Mucosa of descending colon (tissue), 3 donors: Measurements from ENCODE around the gene TMEM108. TPM values are rescaled to one million over a fixed set of nuclear protein-coding genes. Genes with fewer than 3 reads are reported as not detected.

Source experiments
- ATAC-seq: fragments of 200-7000 bp; cut with Tn5 transposase; one replicate; pipeline ENCODE4 v1.9.1; 2020; ENCODE audit warnings: mild to moderate bottlenecking, moderate library complexity
- DNase-seq, 3 donors: peaks; one replicate each; pipeline ENCODE4 v3.0.0-alpha.2; 2020
- H3K36me3 ChIP-seq: fragments of 200-600 bp; one replicate; pipeline ENCODE4 v1.8.0; 2021; ENCODE audit warnings: low read depth, mild to moderate bottlenecking
- H3K4me1 ChIP-seq: fragments of 200-600 bp; one replicate; pipeline ENCODE4 v1.8.0; 2021; ENCODE audit warnings: low read depth, mild to moderate bottlenecking
- H3K4me3 ChIP-seq: fragments of 200-600 bp; one replicate; pipeline ENCODE4 v1.8.0; 2021; ENCODE audit warnings: mild to moderate bottlenecking
- H3K9me3 ChIP-seq: fragments of 200-600 bp; one replicate; pipeline ENCODE4 v1.8.0; 2021; ENCODE audit warnings: mild to moderate bottlenecking
- intact Hi-C, 2 donors: fragments of 100-400 bp; cut with DNase I in 1 of 2; cut with micrococcal nuclease in 1 of 2; formaldehyde crosslinking; loops; one replicate each; pipeline versions ENCODE4 v1.11.0 to v1.11.1; 2022; cut with DNase I, micrococcal nuclease
- total RNA-seq, 3 donors: library from RNA; stranded (reverse); fragmentation: NEBNext Ultra II Directional in 2 of 3; extraction: Animal tissue kit (Norgen Biotek cat#: 25700) in 2 of 3; gene quantifications; one replicate each; pipeline versions ENCODE4 v1.2.1 to v1.2.4, GENCODE V29; 2021 to 2023
- TF ChIP-seq, protein P1 (sequence below): fragments of 200-600 bp; IDR thresholded peaks from one replicate; pipeline ENCODE4 v1.8.0; 2022; ENCODE audit warnings: antibody characterized with exemption, mild to moderate bottlenecking
- donor health status: DM: no; HTN: no; CAD: no; lungs with moderate emphysema.
- donor health status: DM: no; HTN: no; CAD: no.
- donor health status: DM: no; HTN: yes; CAD: no.

TMEM108 gene
- total RNA-seq, 3 donors from 2014 or later: 0.72 to 3.4 (median 1.1) TPM

DNA sequence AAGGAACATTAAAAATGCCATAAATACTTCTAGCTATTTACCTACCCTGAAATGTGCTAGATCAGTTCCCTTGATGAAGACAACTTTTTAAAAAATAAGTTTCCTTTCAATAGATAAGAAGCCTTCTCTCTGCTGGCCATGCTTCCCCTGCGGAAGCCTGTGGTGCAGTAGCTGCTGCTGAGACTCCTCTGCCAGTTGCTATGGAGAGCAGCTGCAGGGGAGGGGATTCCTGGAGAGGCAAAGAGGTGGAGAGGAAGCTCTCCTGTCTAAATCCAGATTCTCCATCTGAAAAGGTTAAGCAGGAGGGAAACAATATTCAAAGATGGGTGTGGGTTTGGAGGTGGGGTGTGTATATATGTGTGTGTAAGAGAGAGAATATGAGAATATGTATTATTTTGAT, 291.9 kb downstream of the TMEM108 start:
- Histone ChIP-seq H3K9me3 (no peaks in the 10 kb centered on the region), H3K4me1 (no peaks in the 10 kb centered on the region), H3K4me3 (no peak overlapping the region), H3K36me3 (no peaks in the 10 kb centered on the region)
- ATAC-seq (no peak), DNase-seq (no peak)
- TF ChIP-seq, protein P1, sequence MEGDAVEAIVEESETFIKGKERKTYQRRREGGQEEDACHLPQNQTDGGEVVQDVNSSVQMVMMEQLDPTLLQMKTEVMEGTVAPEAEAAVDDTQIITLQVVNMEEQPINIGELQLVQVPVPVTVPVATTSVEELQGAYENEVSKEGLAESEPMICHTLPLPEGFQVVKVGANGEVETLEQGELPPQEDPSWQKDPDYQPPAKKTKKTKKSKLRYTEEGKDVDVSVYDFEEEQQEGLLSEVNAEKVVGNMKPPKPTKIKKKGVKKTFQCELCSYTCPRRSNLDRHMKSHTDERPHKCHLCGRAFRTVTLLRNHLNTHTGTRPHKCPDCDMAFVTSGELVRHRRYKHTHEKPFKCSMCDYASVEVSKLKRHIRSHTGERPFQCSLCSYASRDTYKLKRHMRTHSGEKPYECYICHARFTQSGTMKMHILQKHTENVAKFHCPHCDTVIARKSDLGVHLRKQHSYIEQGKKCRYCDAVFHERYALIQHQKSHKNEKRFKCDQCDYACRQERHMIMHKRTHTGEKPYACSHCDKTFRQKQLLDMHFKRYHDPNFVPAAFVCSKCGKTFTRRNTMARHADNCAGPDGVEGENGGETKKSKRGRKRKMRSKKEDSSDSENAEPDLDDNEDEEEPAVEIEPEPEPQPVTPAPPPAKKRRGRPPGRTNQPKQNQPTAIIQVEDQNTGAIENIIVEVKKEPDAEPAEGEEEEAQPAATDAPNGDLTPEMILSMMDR: no peak
- intact Hi-C loops: no loop called here

DNA sequence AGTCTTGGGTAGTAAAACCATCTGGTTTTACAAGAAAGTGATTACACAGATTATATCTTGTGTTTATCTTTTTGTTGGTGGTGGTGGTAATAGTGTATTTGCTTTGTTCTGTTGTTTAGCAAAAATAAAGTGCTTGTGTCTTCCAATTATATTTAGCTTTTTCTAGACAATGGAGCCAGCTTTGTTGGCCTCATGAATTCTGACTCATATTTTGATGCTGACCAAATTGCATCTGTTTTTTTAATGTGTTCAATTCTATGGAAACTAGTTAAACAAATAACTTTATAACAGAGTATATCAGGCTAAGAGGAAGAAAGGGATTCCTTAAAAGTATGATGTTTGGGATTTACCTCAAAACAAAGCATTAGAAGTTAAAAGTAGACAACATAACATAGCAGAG, 292.3 kb downstream of the TMEM108 start:
- intact Hi-C loops: no loop called here

DNA sequence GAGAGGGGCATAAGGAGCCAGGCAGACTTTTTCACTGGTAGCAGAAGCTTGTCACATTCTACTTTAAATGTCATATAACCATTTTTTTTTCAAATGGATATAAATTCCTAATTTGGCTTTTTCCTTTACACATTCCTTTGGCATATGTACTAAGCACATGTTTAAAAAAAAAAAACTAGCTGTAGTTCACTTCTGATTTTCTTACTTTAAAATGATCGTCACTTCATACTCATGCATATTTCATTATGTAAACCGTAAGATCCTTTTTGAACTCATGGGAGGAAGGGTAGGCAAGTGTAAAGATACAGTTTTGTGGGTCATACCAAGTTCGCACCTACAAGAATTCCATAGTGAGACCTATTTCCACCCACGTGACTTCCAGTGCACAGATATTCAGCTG, 316.5 kb downstream of the TMEM108 start:
- Histone ChIP-seq H3K4me1 (no peaks in the 10 kb centered on the region), H3K4me3 (no peak overlapping the region), H3K9me3 (no peaks in the 10 kb centered on the region), H3K36me3 (no peaks in the 10 kb centered on the region)
- intact Hi-C loops: no loop called here
- TF ChIP-seq, protein P1: no peak
- ATAC-seq (no peak), DNase-seq (no peak)

More for the DNA sequence above, 292.3 kb downstream of the TMEM108 start:
- ATAC-seq (no peak), DNase-seq (no peak)
- TF ChIP-seq, protein P1: no peak
- Histone ChIP-seq H3K4me3 (no peak overlapping the region), H3K36me3 (no peaks in the 10 kb centered on the region), H3K4me1 (no peaks in the 10 kb centered on the region), H3K9me3 (no peaks in the 10 kb centered on the region)

DNA sequence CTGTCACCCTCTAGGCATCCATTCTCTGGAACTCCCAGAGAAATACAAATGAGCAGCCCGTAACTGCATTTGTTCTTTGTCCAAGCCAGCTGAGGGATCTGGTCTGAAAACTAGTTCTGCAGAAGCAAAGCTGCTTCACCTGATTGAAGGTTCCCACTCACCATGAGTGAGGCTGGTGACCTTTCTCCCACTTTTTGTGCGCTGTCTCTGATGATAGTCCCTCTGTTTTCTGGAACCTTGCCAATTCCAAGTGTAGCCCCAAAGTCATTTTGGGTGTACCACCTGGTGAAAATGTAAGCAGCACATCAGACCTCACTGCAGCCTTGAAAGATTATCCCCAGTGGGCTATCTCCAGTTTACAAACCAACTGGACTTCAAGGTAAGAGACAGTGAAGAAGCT, 322.3 kb downstream of the TMEM108 start:
- no peak for DNase-seq
- Histone ChIP-seq H3K9me3 (no peaks in the 10 kb centered on the region), H3K4me1 (no peaks in the 10 kb centered on the region), H3K36me3 (no peaks in the 10 kb centered on the region), H3K4me3 (no peak overlapping the region)
- no peak for ATAC-seq
- TF ChIP-seq, protein P1: no peak
- intact Hi-C loops: no loop called here

DNA sequence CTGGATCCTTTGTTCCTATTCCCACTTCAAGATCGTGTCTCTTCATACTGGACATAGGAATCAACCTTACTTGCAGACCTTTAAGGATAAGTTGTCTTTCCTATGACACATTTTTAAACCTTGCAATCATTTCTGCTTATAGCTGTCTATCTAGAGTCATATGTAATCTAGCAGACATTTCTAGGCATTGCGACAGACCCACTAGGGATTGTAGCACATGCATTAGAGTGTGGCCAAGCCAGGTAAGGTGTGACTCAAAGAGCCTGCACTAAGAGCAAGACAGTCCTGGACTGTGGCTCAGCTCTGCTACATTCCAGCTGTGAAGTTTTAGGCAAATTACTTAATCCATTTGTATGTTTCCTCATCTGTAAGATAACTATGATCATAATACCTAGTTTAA, 322.8 kb downstream of the TMEM108 start:
- DNase-seq (no peak), ATAC-seq (no peak)
- Histone ChIP-seq H3K36me3 (no peaks in the 10 kb centered on the region), H3K4me1 (no peaks in the 10 kb centered on the region), H3K9me3 (no peaks in the 10 kb centered on the region), H3K4me3 (no peak overlapping the region)
- intact Hi-C loops: no loop called here
- TF ChIP-seq, protein P1: no peak

DNA sequence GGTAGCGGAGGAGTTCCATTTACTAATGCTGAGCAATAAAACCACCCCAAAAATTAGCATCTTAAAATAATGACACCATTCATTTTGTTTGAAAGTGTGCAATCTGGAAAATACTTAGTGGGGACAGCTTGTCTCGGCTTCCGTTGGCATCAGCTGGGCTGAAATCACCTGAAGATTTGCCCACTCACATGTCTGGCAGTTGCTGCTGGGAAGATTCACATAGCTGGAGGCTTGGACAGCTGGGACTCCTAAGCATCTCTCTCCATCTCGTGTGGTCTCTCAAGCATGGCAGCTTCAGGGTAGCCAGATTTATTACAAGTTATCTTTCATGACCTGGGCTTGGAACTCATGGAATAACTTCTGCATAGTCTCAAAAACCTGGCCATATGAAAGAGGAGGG, 323.2 kb downstream of the TMEM108 start:
- Histone ChIP-seq H3K9me3 (no peaks in the 10 kb centered on the region), H3K36me3 (no peaks in the 10 kb centered on the region), H3K4me3 (no peak overlapping the region), H3K4me1 (no peaks in the 10 kb centered on the region)
- ATAC-seq (no peak), DNase-seq (no peak)
- TF ChIP-seq, protein P1: no peak
- intact Hi-C loops: no loop called here
